GM21423 (cell line): ENCODE measurements around the gene FXYD7.
"Not testable (repeated sequence)": the region's sequence is repeated elsewhere in the genome, so short reads cannot be mapped to it uniquely, and the experiment has no call there.

Experiments used
- ATAC-seq: cut with Tn5 transposase; IDR thresholded peaks from one replicate; pipeline ENCODE4 v1.9.1; 2021; ENCODE audit warnings: mild to moderate bottlenecking, moderate library complexity; ENCODE audit not compliant: unreplicated experiment

FXYD7 gene

GRCh38 chr19:35142606-35143230, 337 bp upstream of the FXYD7 start:
- no peak for ATAC-seq

DNA sequence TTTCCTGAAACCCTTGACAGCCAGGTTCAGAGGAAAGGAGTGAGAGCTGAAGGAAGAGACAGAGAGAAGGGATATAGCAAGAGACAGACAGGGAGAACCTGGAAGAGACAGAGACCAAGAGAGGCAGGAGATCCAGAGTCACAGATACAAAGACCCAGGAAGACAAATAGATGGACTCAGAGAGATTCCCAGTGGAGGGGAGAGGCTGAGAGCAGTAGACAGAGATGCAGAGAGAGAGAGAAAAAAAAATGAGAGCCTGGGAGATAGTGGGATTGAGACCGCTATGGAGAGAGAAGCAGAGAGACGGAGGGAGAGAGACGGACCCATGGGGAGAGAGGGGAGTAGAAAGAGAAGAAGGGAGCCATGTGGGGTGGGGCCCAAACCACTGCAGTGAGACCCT, 763 bp downstream of the FXYD7 start:
- no peak for ATAC-seq

DNA sequence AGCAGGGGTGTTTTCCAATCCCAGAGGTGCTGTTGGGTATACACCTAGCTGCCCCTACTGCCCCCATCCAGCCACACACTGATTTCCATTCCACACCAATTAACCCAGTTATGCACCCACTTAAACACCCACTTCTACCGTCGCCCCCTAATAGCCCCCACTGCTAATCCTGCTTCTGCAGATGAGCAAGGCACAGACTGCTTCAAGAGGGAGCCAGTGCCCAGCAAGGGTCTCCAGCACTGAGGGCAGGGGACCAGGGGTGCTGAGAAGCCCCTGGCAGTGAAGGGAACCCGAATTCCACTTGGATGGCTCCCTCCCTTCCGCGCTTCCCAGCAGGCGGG, 1.2 kb downstream of the FXYD7 start:
- ATAC-seq: no peak

DNA sequence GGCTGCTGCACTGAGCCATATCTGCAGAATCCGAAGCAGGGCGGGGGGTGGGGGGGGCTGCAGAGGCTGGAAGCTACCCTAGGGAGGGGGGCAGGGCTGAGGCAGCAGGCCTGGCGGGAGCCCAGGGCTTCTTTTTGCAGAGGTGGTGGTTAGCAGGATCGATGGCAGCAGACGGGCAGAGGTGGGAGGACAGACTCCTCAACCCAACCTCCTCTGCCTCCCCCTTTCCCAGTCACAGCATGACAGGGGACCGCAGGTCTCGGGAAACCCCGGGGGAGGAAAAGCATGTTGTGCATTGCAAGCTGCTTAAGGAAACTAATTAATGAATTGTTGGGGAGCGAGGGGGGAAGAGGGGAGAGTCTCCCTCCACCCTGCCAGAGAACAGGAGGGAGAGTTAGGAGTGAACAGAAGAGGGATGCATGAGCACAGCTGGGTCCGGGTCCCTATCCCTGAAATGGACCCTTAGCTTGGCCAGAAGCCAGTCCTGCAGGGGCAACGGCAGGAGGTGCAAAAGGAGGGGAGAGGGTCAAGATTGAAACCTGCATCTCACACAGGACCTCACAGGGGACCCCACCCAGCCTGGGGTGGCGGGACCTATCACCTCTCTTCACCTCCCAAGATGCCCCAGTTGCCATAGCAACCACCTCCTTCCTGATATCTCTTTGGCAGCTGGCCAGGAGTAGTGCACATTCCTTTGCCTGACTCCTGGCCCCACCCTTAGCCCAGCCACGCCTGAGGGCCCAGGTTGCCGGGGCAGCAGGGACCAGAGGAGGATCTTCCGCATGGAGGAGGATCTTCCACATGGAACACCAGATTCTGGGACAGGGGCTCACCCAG, 1.8 kb downstream of the FXYD7 start:
- ATAC-seq: no peak

GRCh38 chr19:35146746-35147459, 3.8 kb downstream of the FXYD7 start:
- no peak for ATAC-seq

- no peak for ATAC-seq
Measured at GRCh38 chr19:35149463-35149862, 6.4 kb downstream of the FXYD7 start.

- ATAC-seq: no peak
Measured at GRCh38 chr19:35150445-35150844, 7.4 kb downstream of the FXYD7 start.

DNA sequence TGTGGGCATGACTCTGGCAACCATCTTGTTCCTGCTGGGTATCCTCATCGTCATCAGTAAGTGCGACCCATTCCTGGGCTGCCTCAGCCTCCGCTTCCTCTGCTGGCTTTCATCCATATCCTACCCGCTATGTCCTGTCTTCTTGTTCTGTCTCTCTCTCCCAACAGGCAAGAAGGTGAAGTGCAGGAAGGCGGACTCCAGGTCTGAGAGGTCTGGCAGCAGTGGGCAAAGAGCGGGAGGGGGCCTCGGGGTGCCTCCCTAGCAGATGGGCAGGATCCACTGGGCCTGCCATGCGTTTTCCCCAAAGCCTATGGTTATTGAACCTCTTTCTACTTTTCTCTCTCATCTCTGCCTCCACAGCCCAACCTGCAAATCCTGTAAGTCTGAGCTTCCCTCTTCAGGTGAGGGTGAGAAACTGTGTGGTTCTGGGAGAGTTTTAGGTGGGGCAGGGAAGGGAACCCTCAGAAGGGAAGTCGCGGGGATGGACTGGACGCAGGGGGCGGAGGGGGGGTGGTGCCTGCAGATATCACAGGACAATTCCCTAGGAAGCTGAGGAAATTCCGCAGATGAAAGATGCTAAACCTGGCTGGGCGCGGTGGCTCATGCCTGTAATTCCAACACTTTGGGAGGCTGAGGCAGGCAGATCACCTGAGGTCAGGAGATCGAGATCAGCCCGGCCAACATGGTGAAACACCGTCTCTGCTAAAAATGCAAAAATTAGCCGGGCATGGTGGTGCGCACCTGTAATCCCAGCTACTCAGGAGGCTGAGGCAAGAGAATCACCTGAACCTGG, 8.4 kb downstream of the FXYD7 start:
- ATAC-seq: no peak

DNA sequence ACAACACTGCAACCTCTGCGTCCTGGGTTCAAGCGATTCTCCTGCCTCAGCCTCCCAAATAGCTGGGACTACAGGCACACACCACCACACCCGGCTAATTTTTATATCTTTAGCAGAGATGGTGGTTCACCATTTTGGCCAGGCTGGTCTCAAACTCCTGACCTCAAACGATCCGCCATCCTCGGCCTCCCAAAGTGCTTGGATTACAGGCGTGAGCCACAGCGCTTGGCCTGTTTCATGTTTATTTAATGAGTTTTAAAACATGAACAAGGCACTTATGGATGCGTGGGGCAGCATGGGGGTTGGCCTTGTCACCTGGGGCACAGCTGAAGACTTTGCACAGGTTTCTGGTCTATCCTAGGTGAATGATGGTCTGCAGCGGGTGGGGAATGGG, 10.1 kb downstream of the FXYD7 start:
- not testable (repeated sequence) for ATAC-seq

- no peak for ATAC-seq
Measured at GRCh38 chr19:35153701-35154524, 10.9 kb downstream of the FXYD7 start.

GRCh38 chr19:35154525-35155406, 11.7 kb downstream of the FXYD7 start, which contains the start of gene FXYD5:
Gene FXYD5, plus strand, starts transcription at chr19:35154735. Its CDS starts 816 bp downstream, at chr19:35155551.
- no peak for ATAC-seq

GRCh38 chr19:35155441-35155840, 12.4 kb downstream of the FXYD7 start:
- no peak for ATAC-seq

DNA sequence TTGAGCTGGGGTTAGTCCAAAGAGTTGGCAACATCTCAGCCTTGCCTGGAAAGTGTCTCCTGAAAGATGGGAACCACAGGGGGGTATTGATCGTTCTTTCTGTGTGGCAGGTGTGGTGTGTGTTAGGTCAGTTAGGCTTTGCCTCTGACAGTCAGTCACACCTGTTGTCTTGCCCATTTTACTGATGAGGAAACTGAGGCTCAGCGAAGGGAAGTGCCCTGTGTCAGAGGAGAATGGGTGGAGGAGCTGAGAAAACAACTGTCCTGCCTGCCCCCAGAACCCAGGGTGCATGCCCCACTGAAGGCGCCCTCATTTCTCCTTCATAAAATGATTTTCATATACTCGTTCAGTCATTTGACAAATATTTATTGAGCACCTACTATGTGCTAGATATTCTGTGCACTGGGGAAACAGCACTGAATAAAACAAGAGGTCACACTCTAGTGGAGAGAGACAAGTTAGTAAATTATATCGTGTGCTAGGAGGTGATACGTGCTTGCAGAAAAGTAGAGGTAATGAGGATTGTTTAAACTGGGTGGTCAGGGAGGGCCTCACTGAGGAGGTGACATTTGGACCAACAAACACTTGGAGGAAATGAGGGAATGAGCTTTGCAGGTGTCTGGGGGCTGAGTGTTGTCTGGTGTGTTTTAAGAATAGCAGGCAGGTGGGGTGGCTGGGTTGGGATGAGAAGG, 13.1 kb downstream of the FXYD7 start:
- no peak for ATAC-seq

GRCh38 chr19:35156673-35157014, 13.6 kb downstream of the FXYD7 start:
- ATAC-seq: no peak

- ATAC-seq: no peak
Measured at GRCh38 chr19:35157431-35157830, 14.4 kb downstream of the FXYD7 start.

- ATAC-seq: no peak
Measured at GRCh38 chr19:35159606-35160005, 16.6 kb downstream of the FXYD7 start.

- ATAC-seq: no peak
Measured at GRCh38 chr19:35160629-35161433, 17.8 kb downstream of the FXYD7 start.

GRCh38 chr19:35161434-35161743, 18.3 kb downstream of the FXYD7 start:
- ATAC-seq: no peak
